GM18907 (cell line): Measurements from ENCODE around the gene LYRM4.
"Not testable (repeated sequence)": the region's sequence is repeated elsewhere in the genome, so short reads cannot be mapped to it uniquely, and the experiment has no call there.

ENCODE experiments used
- ATAC-seq: cut with Tn5 transposase; IDR thresholded peaks from one replicate; pipeline ENCODE4 v1.9.1; 2021; ENCODE audit warnings: mild to moderate bottlenecking, moderate library complexity; ENCODE audit not compliant: unreplicated experiment

LYRM4 gene

GRCh38 chr6:5125152-5126006 is 135.4 kb downstream of the LYRM4 start:
- ATAC-seq, result no peak

- no peak for ATAC-seq
Measured at GRCh38 chr6:5124526-5124925, 136.2 kb downstream of the LYRM4 start.

GRCh38 chr6:5123296-5124143 is 137.2 kb downstream of the LYRM4 start:
- no peak for ATAC-seq

- no peak for ATAC-seq
Measured at GRCh38 chr6:5122504-5123112, 138.1 kb downstream of the LYRM4 start.

- ATAC-seq, result no peak
Measured at GRCh38 chr6:5121956-5122355, 138.8 kb downstream of the LYRM4 start.

- ATAC-seq, result no peak
Measured at GRCh38 chr6:5121479-5121878, 139.3 kb downstream of the LYRM4 start.

GRCh38 chr6:5120543-5120942 is 140.2 kb downstream of the LYRM4 start:
- ATAC-seq, result not testable (repeated sequence)

GRCh38 chr6:5120011-5120410 is 140.7 kb downstream of the LYRM4 start:
- ATAC-seq, result no peak

GRCh38 chr6:5119090-5119951 is 141.4 kb downstream of the LYRM4 start:
- no peak for ATAC-seq

GRCh38 chr6:5116243-5116991 is 144.3 kb downstream of the LYRM4 start:
- no peak for ATAC-seq

- ATAC-seq, result no peak
Measured at GRCh38 chr6:5115168-5115567, 145.6 kb downstream of the LYRM4 start.

GRCh38 chr6:5113096-5113495 is 147.7 kb downstream of the LYRM4 start:
- ATAC-seq, result no peak

GRCh38 chr6:5112066-5112799 is 148.5 kb downstream of the LYRM4 start:
- no peak for ATAC-seq

GRCh38 chr6:5111626-5112025 is 149.1 kb downstream of the LYRM4 start:
- no peak for ATAC-seq

GRCh38 chr6:5110246-5110645 is 150.5 kb downstream of the LYRM4 start:
- no peak for ATAC-seq

- no peak for ATAC-seq
Measured at GRCh38 chr6:5109436-5109835, 151.3 kb downstream of the LYRM4 start.

GRCh38 chr6:5108536-5109150 is 152.1 kb downstream of the LYRM4 start:
- no peak for ATAC-seq

- no peak for ATAC-seq
Measured at GRCh38 chr6:5108068-5108467, 152.7 kb downstream of the LYRM4 start.

GRCh38 chr6:5107341-5107740 is 153.4 kb downstream of the LYRM4 start:
- no peak for ATAC-seq
